Neuronal stem cell (in vitro differentiated cells): ENCODE data around the gene HLA-DOB.
"Not testable (repeated sequence)": the region's sequence is repeated elsewhere in the genome, so short reads cannot be mapped to it uniquely, and the experiment has no call there.

Experiments used
- DNase-seq: peaks from one replicate; pipeline ENCODE4 v3.0.0-alpha.2; 2013; ENCODE audit warnings: low spot score
- H2AFZ ChIP-seq: one replicate; pipeline ENCODE4 v1.6.1; 2013; ENCODE audit warnings: mild to moderate bottlenecking, low read length, inconsistent platforms
- H2AK5ac ChIP-seq: 2 replicates; pipeline ENCODE4 v1.6.1; 2013; ENCODE audit warnings: low read depth, mild to moderate bottlenecking, inconsistent platforms, low read length, moderate library complexity, mixed read lengths
- H2BK120ac ChIP-seq: 2 replicates; pipeline ENCODE4 v1.6.1; 2013; ENCODE audit warnings: low read depth, mild to moderate bottlenecking, inconsistent platforms, low read length, moderate library complexity, mixed read lengths
- H2BK12ac ChIP-seq: one replicate; pipeline ENCODE4 v1.6.1; 2013; ENCODE audit warnings: low read length, inconsistent platforms
- H2BK15ac ChIP-seq: 2 replicates; pipeline ENCODE4 v1.6.1; 2013; ENCODE audit warnings: mild to moderate bottlenecking, low read length, inconsistent platforms, mixed read lengths
- H2BK5ac ChIP-seq: one replicate; pipeline ENCODE4 v1.6.1; 2013; ENCODE audit warnings: inconsistent platforms, mild to moderate bottlenecking, low read length, moderate library complexity
- H3K14ac ChIP-seq: one replicate; pipeline ENCODE4 v1.6.1; 2013; ENCODE audit warnings: low read length, inconsistent platforms
- H3K18ac ChIP-seq: 2 replicates; pipeline ENCODE4 v1.6.1; 2013; ENCODE audit warnings: low read length, inconsistent platforms
- H3K23ac ChIP-seq: 2 replicates; pipeline ENCODE4 v1.6.1; 2013; ENCODE audit warnings: low read depth, mild to moderate bottlenecking, mixed read lengths, low read length, inconsistent platforms; ENCODE audit not compliant: poor library complexity
- H3K27ac ChIP-seq: replicated peaks from 3 replicates; pipeline ENCODE4 v1.5.1; 2013; ENCODE audit warnings: low read length, inconsistent platforms
- H3K27me3 ChIP-seq, 3 experiments: 2 replicates each; pipeline ENCODE4 v1.6.1; 2013; ENCODE audit warnings: low read length in 3 of 3, mild to moderate bottlenecking in 2 of 3, inconsistent platforms in 1 of 3, low read depth in 1 of 3, mixed read lengths in 1 of 3, moderate library complexity in 1 of 3; ENCODE audit not compliant: control insufficient read depth in 3 of 3, insufficient read depth in 3 of 3
- H3K36me3 ChIP-seq, 2 donors: replicated peaks in 1 of 2; 2 replicates each; pipeline ENCODE4 v1.6.1; 2013; ENCODE audit warnings: low read length in 2 of 2; ENCODE audit not compliant: control insufficient read depth in 2 of 2, insufficient read depth in 2 of 2
- H3K4ac ChIP-seq: 2 replicates; pipeline ENCODE4 v1.6.1; 2013; ENCODE audit warnings: inconsistent platforms, mild to moderate bottlenecking, low read length, moderate library complexity
- H3K4me1 ChIP-seq, 2 donors: 1 replicate in 1 of 2; 2 replicates in 1 of 2; pipeline ENCODE4 v1.6.1; 2013; ENCODE audit warnings: low read length in 2 of 2, low read depth in 1 of 2; ENCODE audit not compliant: control insufficient read depth in 2 of 2, insufficient read depth in 1 of 2
- H3K4me2 ChIP-seq: one replicate; pipeline ENCODE4 v1.6.1; 2013; ENCODE audit warnings: mild to moderate bottlenecking, low read length, inconsistent platforms; ENCODE audit not compliant: insufficient read depth, poor library complexity, severe bottlenecking
- H3K4me3 ChIP-seq, 2 donors: 2 replicates each; pipeline ENCODE4 v1.5.1; 2013; ENCODE audit warnings: low read length in 2 of 2, mild to moderate bottlenecking in 2 of 2, inconsistent platforms in 1 of 2, moderate library complexity in 1 of 2
- H3K79me1 ChIP-seq: one replicate; pipeline ENCODE4 v1.6.1; 2013; ENCODE audit warnings: low read depth, mild to moderate bottlenecking, inconsistent platforms, low read length, moderate library complexity
- H3K9ac ChIP-seq: one replicate; pipeline ENCODE4 v1.6.1; 2013; ENCODE audit warnings: mild to moderate bottlenecking, low read depth, low read length, inconsistent platforms; ENCODE audit not compliant: poor library complexity
- H3K9me3 ChIP-seq, 2 donors: replicated peaks in 1 of 2; 2 replicates each; pipeline versions ENCODE3 to v1.6.1; 2013; ENCODE audit warnings: low read length in 2 of 2, mild to moderate bottlenecking in 2 of 2, inconsistent platforms in 1 of 2, low read depth in 1 of 2, mixed read lengths in 1 of 2, moderate library complexity in 1 of 2; ENCODE audit not compliant: control insufficient read depth in 2 of 2, insufficient read depth in 1 of 2
- H4K8ac ChIP-seq: one replicate; pipeline ENCODE4 v1.6.1; 2013; ENCODE audit warnings: low read depth, mild to moderate bottlenecking, inconsistent platforms, low read length, moderate library complexity
- H4K91ac ChIP-seq: one replicate; pipeline ENCODE4 v1.6.1; 2013; ENCODE audit warnings: low read length, low read depth, mild to moderate bottlenecking, inconsistent platforms; ENCODE audit not compliant: poor library complexity
- WGBS, 2 donors: extraction: QIAGEN DNeasy Blood & Tissue Kit; methylation state at CpG; one replicate each; pipeline ENCODE4 v1.1.7; 2013; ENCODE audit warnings: missing lambda C conversion rate in 2 of 2, mixed read lengths in 1 of 2; ENCODE audit not compliant: insufficient read length in 2 of 2, insufficient replicate concordance in 1 of 2; ENCODE audit errors: extremely low coverage in 2 of 2; 5-methylcytosine and 5-hydroxymethylcytosine counted together

Gene HLA-DOB

GRCh38 chr6:32814145-32814544, 2.7 kb downstream of the HLA-DOB start:
- H3K4ac ChIP-seq = no peak overlapping the region
- H3K4me2 ChIP-seq = no peak overlapping the region
- H2BK15ac ChIP-seq = no peak overlapping the region
- peaks cover 0 to 52% (median 0%) of the 10 kb centered on the region in 3 experiments for H3K27me3 ChIP-seq
- no peak overlapping the region for H3K18ac ChIP-seq
- no peak overlapping the region for H2BK120ac ChIP-seq
- no peak overlapping the region for H3K23ac ChIP-seq
- no peak overlapping the region for H4K8ac ChIP-seq
- DNase-seq = no peak
- no peak overlapping the region for H3K27ac ChIP-seq
- H2AFZ ChIP-seq = no peak overlapping the region
- no peak overlapping the region for H2BK12ac ChIP-seq
- no peak overlapping the region for H2BK5ac ChIP-seq
- H2AK5ac ChIP-seq = no peak overlapping the region
- H3K4me3 ChIP-seq = no peak overlapping the region
- no peak overlapping the region for H3K9ac ChIP-seq
- no peaks in the 10 kb centered on the region for H3K36me3 ChIP-seq
- H3K9me3 ChIP-seq = no peaks in the 10 kb centered on the region
- WGBS, 2 donors = no CpG with 5 or more reads among the region's 2 CpGs
- H3K4me1 ChIP-seq = no peaks in the 10 kb centered on the region
- H4K91ac ChIP-seq = no peak overlapping the region
- no peak overlapping the region for H3K14ac ChIP-seq
- H3K79me1 ChIP-seq = no peaks in the 10 kb centered on the region

DNA sequence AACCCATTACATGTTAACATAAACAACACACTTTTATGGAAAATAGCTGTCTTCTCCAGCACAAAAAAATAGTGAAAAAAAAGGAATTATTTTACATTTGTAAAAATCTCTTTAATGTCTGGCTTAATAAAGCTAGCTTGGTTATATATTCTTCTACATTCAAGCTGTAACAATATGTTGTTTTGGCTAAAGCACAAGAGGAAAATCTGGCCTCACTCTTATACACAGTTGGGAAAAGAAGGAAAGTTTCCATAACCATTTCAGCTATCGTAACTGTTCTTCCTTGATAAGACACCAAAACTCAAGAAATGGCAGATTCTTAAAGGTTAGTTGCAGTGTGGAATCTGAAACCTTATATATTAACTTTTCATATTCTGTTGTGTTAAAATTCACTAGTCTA, 7.6 kb downstream of the HLA-DOB start:
- H3K4me2 ChIP-seq = no peak overlapping the region
- H3K23ac ChIP-seq = no peak overlapping the region
- H3K36me3 ChIP-seq = no peaks in the 10 kb centered on the region
- H2BK15ac ChIP-seq = no peak overlapping the region
- H3K9me3 ChIP-seq = no peaks in the 10 kb centered on the region
- no peak for DNase-seq
- H3K4ac ChIP-seq = no peak overlapping the region
- no peak overlapping the region for H4K8ac ChIP-seq
- no peak overlapping the region for H2BK12ac ChIP-seq
- H4K91ac ChIP-seq = no peak overlapping the region
- H3K9ac ChIP-seq = no peak overlapping the region
- no peak overlapping the region for H2BK5ac ChIP-seq
- no peak overlapping the region for H3K4me3 ChIP-seq
- no peaks in the 10 kb centered on the region for H3K79me1 ChIP-seq
- H2AK5ac ChIP-seq = no peak overlapping the region
- no peak overlapping the region for H2AFZ ChIP-seq
- H3K4me1 ChIP-seq = no peaks in the 10 kb centered on the region
- no peak overlapping the region for H3K27ac ChIP-seq
- no peak overlapping the region for H3K14ac ChIP-seq
- peaks cover 0 to 24% (median 0%) of the 10 kb centered on the region in 3 experiments for H3K27me3 ChIP-seq
- WGBS, 2 donors = no CpG with 5 or more reads among the region's 1 CpG
- no peak overlapping the region for H3K18ac ChIP-seq
- H2BK120ac ChIP-seq = no peak overlapping the region

DNA sequence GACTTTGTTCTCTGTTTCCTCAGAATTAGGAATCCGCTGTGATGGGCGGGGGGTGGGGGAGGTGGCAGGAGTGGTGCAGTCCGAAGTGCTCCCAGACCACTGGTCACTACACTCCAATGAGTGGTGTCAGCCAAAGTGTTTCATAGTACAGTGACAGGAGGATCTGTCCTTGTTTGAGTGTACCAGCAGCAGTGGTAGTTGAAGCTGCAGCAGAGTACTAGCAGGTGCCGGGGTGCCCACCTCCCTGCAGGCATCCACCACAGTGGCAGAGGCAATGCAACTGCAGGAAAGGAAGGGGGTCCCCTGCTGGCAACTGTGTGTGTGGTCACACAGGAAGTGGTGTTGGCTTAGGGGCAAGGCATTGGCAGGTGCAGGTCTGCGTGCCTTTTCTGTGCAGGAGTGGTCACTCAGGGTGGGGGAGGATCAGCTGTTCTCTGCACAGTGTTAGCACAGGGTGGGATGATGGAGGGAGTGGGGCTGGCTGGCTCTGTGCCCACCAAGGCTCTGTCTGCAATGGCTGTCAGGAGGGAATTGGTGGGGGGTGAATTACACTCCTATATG, 9.7 kb downstream of the HLA-DOB start:
- Histone ChIP-seq H3K4me1 (no peaks in the 10 kb centered on the region), H3K9me3 (no peaks in the 10 kb centered on the region), H3K23ac (peak overlapping the region; percentile 17), H2AK5ac (no peak overlapping the region), H3K79me1 (no peaks in the 10 kb centered on the region), H3K18ac (peak overlapping the region; percentile 71), H3K14ac (peak overlapping the region; percentile 89), H2AFZ (no peak overlapping the region), H3K27ac (no peak overlapping the region), H3K9ac (no peak overlapping the region), H3K4ac (no peak overlapping the region), H3K27me3 (peaks cover 0 to 8% (median 0%) of the 10 kb centered on the region in 3 experiments), H4K91ac (no peak overlapping the region), H3K36me3 (no peaks in the 10 kb centered on the region), H4K8ac (no peak overlapping the region), H2BK120ac (no peak overlapping the region), H2BK15ac (no peak overlapping the region), H3K4me3 (no peak overlapping the region), H3K4me2 (no peak overlapping the region), H2BK5ac (no peak overlapping the region), H2BK12ac (no peak overlapping the region)
- no CpG with 5 or more reads among the region's 5 CpGs for WGBS, 2 donors
- DNase-seq = no peak

GRCh38 chr6:32805404-32805803, 11.4 kb downstream of the HLA-DOB start:
- not testable (repeated sequence) for H2AFZ ChIP-seq, H2BK5ac ChIP-seq

More at GRCh38 chr6:32805404-32805803, 11.4 kb downstream of the HLA-DOB start:
- not testable (repeated sequence) for H3K23ac ChIP-seq, H2BK12ac ChIP-seq, H3K4me1 ChIP-seq, H2BK15ac ChIP-seq, H3K36me3 ChIP-seq, H4K91ac ChIP-seq, H2BK120ac ChIP-seq, H3K4me3 ChIP-seq, H2AK5ac ChIP-seq, H3K14ac ChIP-seq, H3K4me2 ChIP-seq, H3K18ac ChIP-seq, H3K4ac ChIP-seq, H3K9ac ChIP-seq, H3K9me3 ChIP-seq, H4K8ac ChIP-seq, DNase-seq, H3K79me1 ChIP-seq, H3K27me3 ChIP-seq, H3K27ac ChIP-seq
